GM18505 (cell line): ENCODE results near the gene DDIAS.

Source experiments
- ATAC-seq: cut with Tn5 transposase; IDR thresholded peaks from one replicate; pipeline ENCODE4 v1.9.1; 2021; ENCODE audit not compliant: unreplicated experiment
- POLR2A ChIP-seq: IDR thresholded peaks from 4 replicates; pipeline ENCODE4 v1.6.1; 2011; ENCODE audit warnings: borderline replicate concordance; ENCODE audit not compliant: insufficient read depth, insufficient read length; ENCODE audit errors: extremely low read depth

Gene DDIAS

DNA sequence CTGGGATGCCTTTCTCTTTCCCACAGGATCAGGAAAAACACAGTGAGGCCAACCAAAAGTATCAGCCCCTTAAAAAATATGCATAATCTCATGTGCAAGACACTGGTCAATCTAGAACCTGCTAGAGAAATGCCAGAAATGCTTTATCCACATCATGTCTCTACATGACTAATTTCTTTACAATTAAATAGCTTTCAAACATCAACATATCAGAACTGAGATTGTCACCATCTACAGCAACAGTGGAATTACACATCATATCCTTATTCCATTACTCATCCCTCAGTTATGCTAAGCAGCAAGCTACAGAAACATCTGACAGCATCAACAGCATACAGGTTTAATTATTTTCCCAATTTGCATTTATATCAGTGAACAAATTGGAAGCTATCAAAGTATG lies 78.8 kb downstream of the DDIAS start:
- no peak for TF ChIP-seq POLR2A
- ATAC-seq = no peak

DNA sequence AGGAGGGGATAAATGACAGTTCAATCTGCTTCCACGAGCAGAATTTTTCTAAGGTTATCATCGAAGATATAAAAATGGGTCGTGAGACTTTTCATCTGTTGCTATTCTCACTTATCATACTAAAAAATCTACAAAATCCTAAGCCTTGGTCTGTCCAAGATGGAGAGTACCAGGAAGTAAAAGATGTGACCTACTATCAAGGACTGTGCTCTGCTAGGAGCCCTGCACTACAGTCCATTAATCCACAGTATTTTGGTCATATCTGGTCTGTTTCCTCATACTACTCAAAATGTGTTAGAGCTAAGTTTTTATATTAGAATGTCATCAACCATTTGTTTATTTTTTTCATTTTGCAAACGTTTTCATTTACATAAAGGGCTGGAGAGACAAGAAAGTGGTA lies 79.4 kb downstream of the DDIAS start:
- TF ChIP-seq POLR2A = no peak

DNA sequence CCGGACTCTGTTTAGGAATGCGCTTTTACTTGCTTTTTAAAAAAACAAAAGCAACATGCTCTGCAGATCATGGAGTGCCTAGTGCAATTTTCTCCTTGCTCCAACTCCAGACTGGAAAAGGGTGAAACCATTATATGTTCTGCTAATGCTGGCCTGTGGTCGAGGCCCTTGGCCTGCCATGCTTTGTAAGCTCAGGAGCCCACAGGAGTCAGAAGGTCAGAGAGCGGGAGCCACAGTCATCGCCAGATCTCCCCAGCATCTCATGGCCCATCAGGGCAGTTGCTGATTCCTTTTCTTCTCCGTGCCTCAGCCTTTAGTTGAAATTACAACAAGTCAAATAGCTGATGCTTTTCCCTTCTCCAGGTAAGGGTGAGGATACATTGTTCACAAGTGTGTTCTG lies 80.3 kb downstream of the DDIAS start:
- TF ChIP-seq POLR2A = no peak
- ATAC-seq = no peak

More for the DNA sequence above, 79.4 kb downstream of the DDIAS start:
- ATAC-seq = no peak
